T-helper 2 cell (primary cell): Measurements from ENCODE around the gene CHAC1.
A peak's percentile ranks its signal among the peaks of the same experiment; 100 is the strongest.

Source experiments
- DNase-seq, 5 experiments: peaks; one replicate each; pipeline versions ENCODE4 v3.0.0 to v3.0.0-alpha.2; 2012 to 2022

Gene CHAC1

DNA sequence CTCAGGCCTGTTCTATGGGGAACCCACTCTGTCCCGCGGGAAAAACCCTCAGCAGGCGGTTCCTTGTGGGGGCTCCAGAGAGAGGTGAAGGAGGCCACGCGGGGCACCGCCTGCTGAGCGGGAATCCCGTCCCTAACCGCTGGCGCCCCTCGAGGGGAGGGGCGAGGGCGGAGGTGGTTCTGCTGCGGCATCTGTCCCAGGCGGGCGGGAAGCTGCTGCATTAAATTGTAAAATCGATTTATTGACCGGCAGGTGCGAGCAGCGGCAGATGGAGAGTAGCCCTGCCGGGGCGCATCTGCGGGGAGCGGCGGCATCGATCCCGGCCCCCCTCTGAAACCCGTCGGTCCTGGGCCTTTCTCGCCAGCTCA, 27.8 kb upstream of the CHAC1 start:
- DNase-seq, result no peak

DNA sequence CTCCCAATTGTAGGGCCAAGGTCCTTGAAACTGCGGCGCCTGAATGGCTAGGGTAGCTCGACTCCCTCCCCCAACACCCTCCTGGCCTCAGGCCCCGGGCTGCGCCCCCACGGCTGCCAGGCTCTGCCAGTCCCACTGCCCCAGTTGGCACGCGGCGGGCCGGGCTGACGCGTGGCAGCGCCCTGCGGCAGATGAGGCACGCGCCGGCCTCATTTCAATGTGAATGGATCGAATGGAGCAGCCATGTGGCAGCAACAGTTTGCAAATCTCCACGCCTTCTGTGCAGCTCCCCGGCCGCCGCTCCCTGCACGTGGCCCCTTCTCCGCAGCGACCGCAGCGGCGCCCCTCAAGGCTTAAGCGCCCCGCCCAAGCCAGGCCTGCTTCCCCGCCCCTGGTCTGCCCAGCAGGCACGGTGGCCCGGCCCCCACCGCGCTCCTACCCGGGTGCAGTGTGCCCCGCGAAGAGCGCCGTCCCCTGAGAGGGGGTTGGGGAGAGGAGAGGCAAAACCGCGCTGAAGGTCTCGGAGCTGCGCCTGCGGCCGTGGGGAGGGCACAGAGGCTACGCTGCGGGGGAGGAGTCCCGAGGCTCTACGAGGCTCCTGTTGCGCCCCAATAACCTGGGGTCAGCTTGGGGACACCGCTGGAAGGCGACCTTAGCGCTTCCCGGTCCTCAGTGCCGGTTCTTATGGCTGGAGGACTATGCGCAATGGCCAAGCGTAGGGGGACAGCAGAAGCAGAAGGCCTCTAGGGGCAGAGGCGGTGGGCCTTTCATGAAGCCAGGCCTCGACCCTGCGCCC, 27.2 kb upstream of the CHAC1 start:
- DNase-seq, result peak in 1 of 5 experiments; percentile 31

GRCh38 chr15:40926659-40927494, 26.4 kb upstream of the CHAC1 start:
- no peak for DNase-seq

GRCh38 chr15:40927495-40927872, 25.8 kb upstream of the CHAC1 start:
- DNase-seq, result no peak

DNA sequence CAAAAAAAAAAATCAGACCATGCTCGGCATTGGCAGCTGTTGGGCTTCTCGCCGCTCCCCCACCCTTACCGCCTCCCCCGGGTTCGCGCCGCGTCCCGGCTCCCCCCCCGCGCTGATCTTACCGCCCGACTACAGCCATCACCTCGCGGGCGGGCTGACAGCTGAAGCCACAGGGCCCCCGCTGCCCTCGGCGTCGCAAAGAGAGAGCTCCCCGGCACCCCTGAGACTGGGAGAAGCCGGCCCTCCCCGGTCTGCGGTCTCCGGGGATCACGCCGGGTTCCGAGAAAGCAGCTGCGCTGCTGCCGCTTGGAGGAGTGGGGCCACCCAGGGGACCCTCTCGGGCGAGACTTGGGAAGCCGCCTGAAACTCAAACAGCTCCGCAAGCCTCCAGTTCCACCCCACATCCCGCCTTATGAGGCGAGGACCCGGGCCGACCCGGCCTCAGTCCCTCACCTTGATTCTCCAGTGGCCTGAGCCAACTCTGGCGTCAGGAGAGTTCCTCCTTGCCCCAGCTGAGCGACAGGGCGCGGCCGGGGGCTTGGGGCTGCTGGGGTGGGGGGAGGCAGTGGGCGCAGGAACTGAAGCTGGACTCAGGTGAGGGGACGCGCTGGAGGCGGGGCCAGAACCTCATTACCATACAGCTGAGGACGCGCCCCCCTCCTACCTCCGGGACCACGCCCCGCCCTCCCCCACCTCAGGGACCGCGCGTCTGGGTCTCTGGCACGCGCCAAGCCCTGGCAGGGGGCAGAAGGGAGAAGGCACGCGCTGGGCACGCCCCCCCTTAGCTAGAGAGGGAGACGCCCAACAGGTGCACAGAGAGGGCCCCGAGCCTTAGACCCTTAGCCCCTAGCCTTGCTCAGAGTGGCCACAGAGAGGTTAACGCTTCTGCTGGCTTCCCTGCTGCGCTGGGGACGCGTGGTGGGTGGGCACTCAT, 25.1 kb upstream of the CHAC1 start:
- peak in 1 of 5 experiments; percentile 30 for DNase-seq

GRCh38 chr15:40928821-40929659, 24.2 kb upstream of the CHAC1 start, which contains the start of gene DLL4:
Gene DLL4 (plus strand): TSS chr15:40929340. CDS start chr15:40929669, 329 bp downstream.
- peak in 1 of 5 experiments; percentile 64 for DNase-seq

GRCh38 chr15:40929660-40930429, 23.4 kb upstream of the CHAC1 start:
- no peak for DNase-seq

GRCh38 chr15:40930430-40931299, 22.6 kb upstream of the CHAC1 start:
- peak in 1 of 5 experiments; percentile 55 for DNase-seq

- no peak for DNase-seq
These were observed 21.8 kb upstream of the CHAC1 start for GRCh38 chr15:40931300-40932142.

GRCh38 chr15:40932156-40932555, 21.1 kb upstream of the CHAC1 start:
- no peak for DNase-seq

DNA sequence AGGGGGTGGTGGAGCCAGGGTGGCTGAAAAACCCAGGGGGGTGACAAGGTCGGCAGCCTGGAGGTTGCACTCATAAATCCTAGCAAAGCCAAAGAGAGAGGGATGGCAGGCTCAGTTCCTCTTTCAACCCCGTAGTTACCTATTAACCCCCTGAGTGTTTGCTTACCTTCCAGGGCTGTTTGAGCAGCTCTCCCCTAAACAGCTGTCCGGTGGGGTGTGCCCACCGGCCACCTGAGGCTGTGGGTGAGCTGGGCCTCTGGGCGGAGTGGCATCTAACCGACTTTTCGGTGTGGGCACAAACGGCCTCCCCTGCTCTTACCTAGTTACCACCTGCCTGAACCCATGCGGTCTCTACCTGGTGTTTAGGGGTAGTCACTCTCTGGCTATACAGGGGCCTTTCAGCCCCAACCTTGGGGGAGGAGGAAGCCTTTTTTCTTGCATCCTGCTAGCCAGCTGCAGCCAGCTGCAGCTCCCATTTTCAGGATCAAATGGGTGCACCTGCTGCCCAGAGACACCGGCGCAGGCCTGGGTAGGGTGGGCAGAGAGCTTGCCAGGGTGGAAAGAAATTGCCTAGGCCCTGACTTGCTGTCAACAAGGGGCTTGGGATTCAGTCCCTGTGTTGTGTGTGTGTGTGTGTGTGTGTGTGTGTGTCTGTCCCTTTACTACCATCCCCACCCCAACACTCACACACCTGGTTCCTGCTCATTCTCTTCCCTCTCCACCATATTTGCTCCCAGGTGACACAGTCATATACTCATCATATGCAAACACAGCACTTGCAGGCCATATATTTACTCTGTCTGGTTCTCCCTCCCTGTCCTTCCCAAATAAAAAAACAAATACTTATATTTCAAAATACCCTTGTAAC, 20.4 kb upstream of the CHAC1 start:
- no peak for DNase-seq

- no peak for DNase-seq
These were observed 19.8 kb upstream of the CHAC1 start for GRCh38 chr15:40933517-40933902.

DNA sequence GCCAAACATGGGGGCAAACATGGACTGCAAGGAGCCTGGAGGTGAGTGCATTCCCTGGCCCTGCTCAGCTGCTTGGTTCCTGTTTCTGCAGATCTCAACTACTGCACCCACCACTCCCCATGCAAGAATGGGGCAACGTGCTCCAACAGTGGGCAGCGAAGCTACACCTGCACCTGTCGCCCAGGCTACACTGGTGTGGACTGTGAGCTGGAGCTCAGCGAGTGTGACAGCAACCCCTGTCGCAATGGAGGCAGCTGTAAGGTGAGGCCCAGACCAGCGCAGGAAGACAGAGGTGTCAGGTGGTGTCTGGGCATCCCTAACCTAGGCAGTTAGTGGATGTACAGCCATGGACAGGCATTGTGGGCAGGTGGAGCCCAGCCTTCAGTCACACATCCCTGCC, 18.8 kb upstream of the CHAC1 start:
- DNase-seq, result no peak

DNA sequence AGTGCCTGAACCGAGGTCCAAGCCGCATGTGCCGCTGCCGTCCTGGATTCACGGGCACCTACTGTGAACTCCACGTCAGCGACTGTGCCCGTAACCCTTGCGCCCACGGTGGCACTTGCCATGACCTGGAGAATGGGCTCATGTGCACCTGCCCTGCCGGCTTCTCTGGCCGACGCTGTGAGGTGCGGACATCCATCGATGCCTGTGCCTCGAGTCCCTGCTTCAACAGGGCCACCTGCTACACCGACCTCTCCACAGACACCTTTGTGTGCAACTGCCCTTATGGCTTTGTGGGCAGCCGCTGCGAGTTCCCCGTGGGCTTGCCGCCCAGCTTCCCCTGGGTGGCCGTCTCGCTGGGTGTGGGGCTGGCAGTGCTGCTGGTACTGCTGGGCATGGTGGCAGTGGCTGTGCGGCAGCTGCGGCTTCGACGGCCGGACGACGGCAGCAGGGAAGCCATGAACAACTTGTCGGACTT, 17.0 kb upstream of the CHAC1 start:
- DNase-seq, result no peak

GRCh38 chr15:40936709-40937666, 16.3 kb upstream of the CHAC1 start:
- no peak for DNase-seq

- no peak for DNase-seq
These were observed 15.3 kb upstream of the CHAC1 start for GRCh38 chr15:40937762-40938535.
